Kidney epithelial cell (primary cell): ENCODE measurements around the gene PTPRT. TPM values are rescaled to one million over a fixed set of nuclear protein-coding genes. Genes with fewer than 3 reads are reported as not detected.
A peak's percentile ranks its signal among the peaks of the same experiment; 100 is the strongest.

Source experiments
- DNase-seq: peaks from one replicate; pipeline ENCODE4 v3.0.0-alpha.2; 2010; ENCODE audit warnings: low read depth
- H3K27me3 ChIP-seq: 2 replicates; pipeline ENCODE4 v1.6.0; 2011; ENCODE audit warnings: low read length; ENCODE audit not compliant: control insufficient read depth, insufficient read depth
- H3K36me3 ChIP-seq: 2 replicates; pipeline ENCODE4 v1.5.1; 2011; ENCODE audit warnings: low read length; ENCODE audit not compliant: control insufficient read depth, insufficient read depth
- H3K4me3 ChIP-seq: 2 replicates; pipeline ENCODE4 v1.5.1; 2011; ENCODE audit warnings: low read depth, mild to moderate bottlenecking, control low read depth, low read length
- total RNA-seq: library from RNA; depleted of rRNA; stranded (reverse); fragments of >200 nt; gene quantifications from 2 replicates; pipeline ENCODE4 v1.2.3, GENCODE V29; 2015
- TF ChIP-seq, protein P1 (sequence below): IDR thresholded peaks from 2 replicates; pipeline ENCODE4 v1.5.1; 2011; ENCODE audit warnings: mild to moderate bottlenecking, moderate library complexity, low read length, control low read depth, inconsistent platforms; ENCODE audit not compliant: insufficient read depth, poor library complexity, severe bottlenecking

The PTPRT gene
- total RNA-seq, 1 donor from 2014 or later: 0.25 TPM

DNA sequence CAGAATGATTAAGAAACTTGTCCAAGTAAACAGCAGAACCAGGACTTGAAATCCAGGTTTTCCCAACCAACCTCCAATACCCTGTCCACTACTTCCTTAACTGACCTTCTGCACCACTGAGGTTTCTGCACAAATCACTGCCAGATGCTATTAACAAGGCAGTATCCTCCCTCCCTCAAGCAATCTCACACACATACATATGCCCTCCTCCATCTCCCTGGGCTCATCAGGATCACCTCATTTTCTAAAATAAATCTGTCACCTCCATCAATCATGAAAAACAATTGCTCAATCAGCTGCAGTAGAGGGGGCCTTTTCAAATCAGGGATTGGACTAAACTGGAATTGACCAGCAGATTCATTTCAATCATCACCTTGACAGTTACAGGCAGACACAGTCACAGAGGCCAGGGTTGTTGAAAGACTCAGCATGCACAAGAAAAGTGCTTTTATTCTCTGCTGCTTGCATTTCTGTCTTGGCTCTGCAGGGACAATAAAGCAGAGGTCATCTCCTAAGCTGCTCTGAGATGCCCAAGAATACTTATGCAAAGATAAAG is 539.4 kb downstream of the PTPRT start:
- Histone ChIP-seq H3K36me3 (no peaks in the 10 kb centered on the region), H3K27me3 (no peaks in the 10 kb centered on the region), H3K4me3 (no peak overlapping the region)
- TF ChIP-seq, protein P1, sequence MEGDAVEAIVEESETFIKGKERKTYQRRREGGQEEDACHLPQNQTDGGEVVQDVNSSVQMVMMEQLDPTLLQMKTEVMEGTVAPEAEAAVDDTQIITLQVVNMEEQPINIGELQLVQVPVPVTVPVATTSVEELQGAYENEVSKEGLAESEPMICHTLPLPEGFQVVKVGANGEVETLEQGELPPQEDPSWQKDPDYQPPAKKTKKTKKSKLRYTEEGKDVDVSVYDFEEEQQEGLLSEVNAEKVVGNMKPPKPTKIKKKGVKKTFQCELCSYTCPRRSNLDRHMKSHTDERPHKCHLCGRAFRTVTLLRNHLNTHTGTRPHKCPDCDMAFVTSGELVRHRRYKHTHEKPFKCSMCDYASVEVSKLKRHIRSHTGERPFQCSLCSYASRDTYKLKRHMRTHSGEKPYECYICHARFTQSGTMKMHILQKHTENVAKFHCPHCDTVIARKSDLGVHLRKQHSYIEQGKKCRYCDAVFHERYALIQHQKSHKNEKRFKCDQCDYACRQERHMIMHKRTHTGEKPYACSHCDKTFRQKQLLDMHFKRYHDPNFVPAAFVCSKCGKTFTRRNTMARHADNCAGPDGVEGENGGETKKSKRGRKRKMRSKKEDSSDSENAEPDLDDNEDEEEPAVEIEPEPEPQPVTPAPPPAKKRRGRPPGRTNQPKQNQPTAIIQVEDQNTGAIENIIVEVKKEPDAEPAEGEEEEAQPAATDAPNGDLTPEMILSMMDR: no peak
- DNase-seq: no peak

DNA sequence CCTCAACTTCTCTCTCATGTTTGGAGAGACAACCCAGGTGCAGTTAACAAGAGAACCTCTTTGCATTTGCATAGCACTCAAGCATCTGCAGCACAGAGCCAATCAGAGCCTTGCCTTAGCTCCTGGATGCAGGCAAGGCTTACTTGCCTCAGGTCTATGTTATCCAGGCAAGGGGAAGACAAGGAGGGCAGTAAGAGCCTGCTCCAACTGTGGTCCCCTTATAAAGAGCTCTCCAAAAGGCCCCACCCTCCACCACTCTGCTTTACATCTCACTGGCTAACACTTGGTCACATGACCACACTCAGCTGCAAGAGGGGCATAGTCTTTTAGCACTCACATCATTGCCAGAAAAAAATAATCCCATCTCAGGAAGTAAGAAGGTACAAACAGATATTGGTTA is 540.0 kb downstream of the PTPRT start:
- no peak overlapping the region for H3K4me3 ChIP-seq
- H3K27me3 ChIP-seq: no peaks in the 10 kb centered on the region
- no peak for DNase-seq
- TF ChIP-seq, protein P1: no peak
- no peaks in the 10 kb centered on the region for H3K36me3 ChIP-seq

DNA sequence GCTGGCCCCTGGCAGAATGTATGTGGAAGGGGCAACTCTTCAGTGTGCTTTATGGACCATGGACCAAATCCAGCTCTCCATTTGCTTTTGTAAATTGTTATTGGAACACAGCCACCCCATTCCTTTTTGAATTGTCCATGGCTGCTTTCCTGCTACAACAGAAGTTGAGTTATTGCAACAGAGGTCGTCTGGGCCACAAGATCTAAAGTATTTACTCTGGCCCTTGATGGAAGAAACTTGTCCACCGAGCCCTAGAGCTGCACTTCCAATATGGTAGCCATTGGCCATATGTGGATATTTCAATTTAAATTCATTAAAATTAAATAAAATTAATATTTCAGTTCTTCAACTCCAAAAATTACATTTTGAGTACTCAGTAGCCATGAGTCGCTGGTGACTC is 543.5 kb downstream of the PTPRT start:
- Histone ChIP-seq H3K4me3 (no peak overlapping the region), H3K36me3 (no peaks in the 10 kb centered on the region), H3K27me3 (no peaks in the 10 kb centered on the region)
- DNase-seq: no peak
- TF ChIP-seq, protein P1: no peak

DNA sequence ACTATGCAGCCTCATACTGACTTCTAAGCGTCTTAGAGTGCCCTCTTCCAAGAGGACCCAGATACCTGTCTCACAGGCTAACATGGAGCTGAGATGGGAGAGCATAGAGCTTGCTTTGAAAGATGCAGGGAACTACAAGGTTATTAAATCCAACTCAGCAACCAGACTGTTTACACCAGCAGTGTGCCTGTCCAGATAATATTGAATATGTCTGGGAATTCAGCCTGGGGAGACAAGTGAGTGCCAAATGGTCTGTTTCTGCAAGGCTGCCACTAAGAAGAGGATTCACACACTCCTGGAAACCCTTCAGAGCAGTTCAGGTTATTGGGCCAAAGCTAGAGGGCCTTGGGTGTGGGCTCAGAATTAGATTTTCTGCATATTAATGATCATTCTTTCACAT is 547.8 kb downstream of the PTPRT start:
- no peak for DNase-seq
- no peak overlapping the region for H3K4me3 ChIP-seq
- no peaks in the 10 kb centered on the region for H3K36me3 ChIP-seq
- TF ChIP-seq, protein P1: no peak
- no peaks in the 10 kb centered on the region for H3K27me3 ChIP-seq

DNA sequence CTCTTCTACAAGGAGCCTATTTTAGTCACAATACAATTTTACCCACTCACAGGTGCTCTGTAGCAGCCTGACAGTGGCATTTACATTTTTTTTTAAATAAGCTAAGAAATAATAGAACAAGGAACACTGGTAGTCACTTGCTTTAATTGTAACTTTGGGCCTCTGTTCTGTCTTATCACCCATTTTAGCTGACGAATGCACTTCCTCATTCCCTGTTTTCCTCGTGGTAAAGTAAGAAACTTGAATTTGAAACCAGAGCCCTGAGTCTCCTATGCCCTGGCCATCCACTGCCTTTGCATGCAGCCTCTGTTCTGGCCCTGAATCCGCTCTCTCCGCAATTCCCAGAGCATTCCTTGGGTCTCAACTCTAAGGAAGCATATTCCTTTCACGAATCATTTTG is 550.6 kb downstream of the PTPRT start:
- no peaks in the 10 kb centered on the region for H3K36me3 ChIP-seq
- DNase-seq: no peak
- no peaks in the 10 kb centered on the region for H3K27me3 ChIP-seq
- no peak overlapping the region for H3K4me3 ChIP-seq
- TF ChIP-seq, protein P1: no peak

DNA sequence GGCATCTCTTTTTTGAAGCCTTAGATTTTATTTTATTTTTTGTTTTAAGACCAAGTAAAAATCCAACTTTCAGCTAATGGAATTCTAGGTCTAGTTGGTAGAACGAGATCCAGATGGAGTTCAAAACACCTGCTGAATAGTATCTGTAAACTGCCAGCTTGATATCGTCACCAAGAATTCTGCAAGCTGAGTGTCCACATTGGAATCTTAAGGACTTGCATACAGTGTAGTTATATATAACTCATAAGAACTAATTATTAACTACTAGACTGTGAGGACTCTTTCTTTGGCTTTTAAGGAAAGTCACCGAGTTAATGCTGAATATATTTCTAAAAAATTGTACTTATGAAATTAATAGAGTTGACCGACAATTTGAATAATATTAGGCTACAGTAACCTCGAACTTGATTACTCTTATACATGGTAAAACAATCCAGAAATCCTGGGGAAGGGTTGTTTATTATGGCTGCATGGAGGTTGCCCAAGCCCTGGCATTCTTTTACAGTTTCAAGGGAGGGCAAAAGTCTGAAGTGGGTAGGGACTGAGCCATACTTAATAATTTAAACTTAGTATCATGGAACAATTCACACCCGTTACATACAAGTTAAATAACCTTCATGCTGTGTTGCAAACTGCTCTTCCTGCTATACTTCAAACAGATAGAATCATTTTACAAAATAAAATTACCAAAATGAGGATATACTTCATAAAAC is 553.9 kb downstream of the PTPRT start:
- H3K36me3 ChIP-seq: no peaks in the 10 kb centered on the region
- peak; percentile 67 for DNase-seq
- H3K27me3 ChIP-seq: no peaks in the 10 kb centered on the region
- H3K4me3 ChIP-seq: no peak overlapping the region
- TF ChIP-seq, protein P1: no peak
